NCI-H146 (cell line): ENCODE data around the gene SPATA2.
A peak's percentile ranks its signal among the peaks of the same experiment; 100 is the strongest.
"Not testable (repeated sequence)": the region's sequence is repeated elsewhere in the genome, so short reads cannot be mapped to it uniquely, and the experiment has no call there.

Experiments
- DNase-seq: peaks from one replicate; lab custom pipeline; 2025; lab: John Stamatoyannopoulos, UW

The SPATA2 gene

DNA sequence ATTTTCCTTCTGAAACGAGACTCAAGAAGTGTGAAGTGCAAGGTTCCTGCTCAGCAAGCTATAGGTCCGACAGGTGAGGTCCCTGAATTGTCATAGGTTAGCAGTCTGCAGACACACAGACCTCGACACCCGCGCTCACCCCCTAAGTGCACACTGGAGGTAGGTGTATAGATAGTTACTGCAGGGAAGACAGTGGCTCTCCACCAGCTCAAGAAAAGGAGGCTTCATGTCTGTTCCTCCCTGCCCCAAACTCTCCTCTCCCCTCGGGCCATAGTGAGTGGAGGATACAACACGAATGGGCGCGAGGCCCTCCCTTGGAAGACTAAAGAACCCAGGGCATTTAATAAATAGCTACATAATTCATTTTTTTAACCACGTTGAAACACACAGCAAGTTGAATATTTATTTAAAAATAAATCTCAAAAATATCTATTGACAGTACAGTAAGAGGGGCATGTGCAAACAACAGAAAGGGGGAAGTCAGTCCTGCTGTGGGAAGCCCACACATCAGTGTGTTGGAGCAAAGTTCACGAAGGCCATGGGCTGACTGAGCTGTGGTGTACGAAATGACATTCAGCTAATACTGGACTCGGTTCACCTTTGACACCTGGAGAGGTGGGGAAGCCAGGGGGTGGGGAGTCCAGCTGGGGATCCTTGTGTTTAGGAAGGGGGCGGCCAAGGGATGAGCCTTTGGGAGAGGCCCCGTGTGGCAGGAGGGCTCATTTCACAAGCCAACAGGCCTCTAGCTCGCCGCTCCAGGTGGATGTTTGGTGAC, 10.7 kb downstream of the SPATA2 start:
- no peak for DNase-seq

DNA sequence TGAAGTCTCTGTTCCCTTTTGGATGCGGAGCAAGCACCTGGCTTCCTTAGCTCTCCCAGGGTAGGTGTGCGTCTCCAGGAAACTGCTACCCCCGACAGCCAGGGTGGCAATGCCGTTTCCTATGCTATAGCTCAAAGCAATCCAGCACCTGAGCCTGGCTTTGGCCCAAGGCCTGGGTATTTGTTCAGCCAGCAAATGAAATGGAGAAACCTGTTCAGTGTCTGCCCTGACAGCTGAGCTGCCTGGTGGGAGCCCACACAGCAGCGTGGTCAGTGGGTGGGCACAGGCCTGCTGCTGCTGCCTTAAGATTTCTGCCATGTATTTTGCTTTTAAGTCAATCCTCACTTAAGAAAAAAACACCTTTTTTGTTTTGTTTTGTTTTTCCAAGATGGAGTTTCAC, 13.7 kb downstream of the SPATA2 start:
- DNase-seq, result no peak

DNA sequence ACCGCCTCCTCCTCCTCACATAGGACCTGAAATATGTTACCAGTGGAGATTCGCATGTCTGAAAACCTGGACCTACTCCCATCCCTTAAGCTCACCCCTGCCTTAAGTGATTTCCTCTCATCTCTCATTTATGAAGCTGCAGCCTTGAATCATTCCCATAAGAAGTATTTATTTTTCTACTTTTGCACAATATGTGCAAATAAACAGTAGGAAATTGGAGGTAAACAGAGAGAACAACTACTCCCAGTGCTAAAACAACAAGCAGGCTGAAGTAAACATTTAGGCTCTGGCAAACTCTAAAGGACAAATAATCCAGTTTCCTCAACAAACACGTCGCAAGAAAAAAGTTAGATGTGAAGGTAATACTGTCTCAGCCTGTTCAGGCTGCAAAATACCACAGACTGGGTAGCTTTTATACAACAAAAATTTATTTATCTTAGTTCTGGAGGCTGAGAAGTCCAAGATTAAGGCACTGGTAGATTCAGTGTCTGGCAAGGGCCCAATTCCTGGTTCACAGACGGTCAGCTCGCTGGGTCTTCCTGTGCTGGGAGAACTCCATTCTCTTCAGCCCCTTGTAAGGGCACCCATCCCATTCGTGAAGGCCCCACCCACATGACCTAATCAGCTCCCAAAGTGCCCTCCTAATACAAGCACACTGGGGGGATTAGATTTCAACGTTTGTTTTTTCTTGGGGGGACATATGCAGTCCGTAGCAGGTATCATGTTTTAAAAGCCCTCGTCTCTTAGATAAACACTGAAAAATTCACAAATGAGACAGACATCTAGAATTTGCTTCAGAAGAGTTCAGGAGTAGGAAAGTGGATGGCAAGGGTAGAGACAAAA, 15.6 kb downstream of the SPATA2 start:
- no peak for DNase-seq

DNA sequence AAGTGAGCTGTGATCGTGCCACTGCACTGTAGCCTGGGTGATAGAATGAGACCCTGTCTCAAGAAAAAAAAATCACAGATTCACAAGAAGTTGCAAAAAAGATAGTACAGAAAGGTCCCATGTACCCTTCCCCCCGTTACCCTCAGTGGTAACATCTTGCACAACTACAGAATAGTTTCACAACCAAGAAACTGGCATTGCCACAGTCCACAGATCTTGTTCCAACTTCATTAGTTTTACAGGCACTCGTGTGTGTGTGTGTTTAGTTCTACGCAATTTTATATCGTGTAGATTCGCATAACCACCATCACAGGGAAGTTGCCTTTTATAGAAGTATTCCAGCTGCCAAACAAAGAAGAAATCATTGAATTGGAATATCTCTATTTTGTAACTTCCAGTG, 19.1 kb downstream of the SPATA2 start:
- no peak for DNase-seq

DNA sequence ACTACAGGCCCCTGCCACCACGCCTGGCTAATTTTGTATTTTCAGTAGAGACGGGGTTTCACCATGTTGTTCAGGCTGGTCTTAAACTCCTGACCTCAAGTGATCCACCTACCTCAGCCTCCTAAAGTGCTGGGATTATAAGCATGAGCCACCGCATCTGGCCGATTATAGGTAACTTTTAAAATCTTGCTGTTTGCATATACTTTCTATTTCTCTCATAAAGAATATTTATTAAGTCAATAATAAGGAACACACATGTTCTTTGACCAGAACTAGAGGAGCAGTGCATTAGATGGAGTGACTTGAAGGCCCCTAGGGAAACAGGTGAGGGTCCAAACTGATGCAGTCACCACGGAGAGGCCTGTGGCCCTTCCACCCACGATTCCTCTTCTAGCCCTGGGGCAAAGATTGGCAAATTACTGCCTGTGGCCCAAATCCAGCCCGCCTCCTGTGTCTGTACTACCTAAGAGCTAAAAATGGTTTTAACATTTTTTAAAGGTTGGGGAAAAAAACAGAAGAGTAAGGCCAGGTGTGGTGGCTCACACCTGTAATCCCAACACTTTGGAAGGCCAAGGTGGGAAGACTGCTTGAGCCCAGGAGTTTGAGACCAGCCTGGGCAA, 19.7 kb downstream of the SPATA2 start:
- not testable (repeated sequence) for DNase-seq

DNA sequence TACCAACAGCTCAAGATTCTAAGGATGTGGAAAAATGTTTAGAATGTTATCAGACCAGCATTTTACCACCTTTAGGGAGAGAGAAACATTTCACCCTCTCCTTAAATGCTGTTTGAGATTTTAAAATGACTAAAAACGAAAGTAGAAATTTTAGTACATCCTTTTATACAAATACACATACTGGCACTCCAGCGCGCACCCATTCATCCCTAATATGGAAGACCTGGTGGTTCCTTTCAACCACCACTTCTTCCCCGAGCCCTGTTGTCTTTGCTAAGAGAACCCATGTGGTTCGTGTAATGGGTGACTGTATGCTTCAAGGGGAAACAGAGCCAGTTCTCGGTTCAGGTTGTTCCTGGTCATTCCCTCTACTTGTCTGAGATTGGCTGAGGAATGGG, 21.3 kb downstream of the SPATA2 start:
- DNase-seq, result no peak

DNA sequence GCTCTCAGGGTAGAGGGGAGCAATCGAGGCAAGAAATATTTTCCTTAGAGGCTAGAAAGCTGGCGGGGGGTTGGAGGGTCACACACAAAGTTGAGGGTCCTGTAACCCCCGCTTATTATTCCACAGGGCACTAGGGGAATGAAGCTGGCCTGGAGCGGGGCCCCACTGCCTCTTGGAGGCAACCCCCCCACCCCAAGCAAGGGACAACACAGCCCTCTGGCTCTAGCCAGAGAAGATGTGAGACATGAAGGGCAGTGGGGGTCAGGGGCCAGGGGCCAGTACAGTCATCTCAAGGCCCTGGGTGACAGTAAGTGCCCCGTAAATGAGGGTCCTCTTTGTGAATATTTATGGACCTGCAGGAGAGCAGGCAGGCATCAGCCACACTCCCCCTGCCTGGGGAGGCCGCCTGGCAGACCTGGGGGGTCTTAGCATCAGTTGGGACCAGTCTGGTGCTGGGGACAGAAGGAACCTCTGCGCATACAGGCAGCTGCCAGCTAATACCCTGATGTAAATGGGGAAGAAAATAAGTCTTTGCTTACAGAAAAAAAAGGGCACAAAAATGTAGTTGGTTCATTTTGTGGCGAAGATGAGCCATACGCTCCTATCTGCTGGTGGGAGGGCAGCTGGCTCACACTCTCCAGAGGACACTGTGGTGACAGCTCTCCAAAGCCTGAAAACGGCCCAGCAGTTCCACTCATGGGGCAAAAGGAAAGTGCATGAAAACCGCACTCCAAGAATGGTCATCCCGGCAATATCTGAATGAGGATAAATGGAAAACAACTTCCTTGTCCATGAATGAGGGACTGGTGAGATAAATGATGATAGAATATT, 21.9 kb downstream of the SPATA2 start:
- no peak for DNase-seq

DNA sequence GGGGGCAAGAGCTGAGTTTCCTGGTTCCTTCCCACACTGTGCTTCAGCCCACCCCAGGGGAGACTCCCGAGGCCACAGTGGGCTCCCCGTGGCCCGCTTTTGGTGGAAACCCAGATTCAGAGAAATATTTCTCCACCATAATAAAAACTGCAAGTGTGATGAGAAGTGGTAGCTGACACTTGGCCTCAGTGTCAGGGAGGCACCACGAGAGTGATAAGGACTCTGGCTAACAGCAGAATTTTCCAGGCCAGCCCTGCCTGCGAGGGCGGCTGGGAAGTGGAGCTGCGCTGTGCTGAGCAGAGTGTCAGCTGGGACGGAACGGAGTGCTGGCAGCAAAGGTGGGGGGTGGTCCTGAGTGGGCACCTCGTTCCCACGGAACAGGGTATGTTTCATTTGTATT, 22.5 kb downstream of the SPATA2 start:
- DNase-seq, result no peak

DNA sequence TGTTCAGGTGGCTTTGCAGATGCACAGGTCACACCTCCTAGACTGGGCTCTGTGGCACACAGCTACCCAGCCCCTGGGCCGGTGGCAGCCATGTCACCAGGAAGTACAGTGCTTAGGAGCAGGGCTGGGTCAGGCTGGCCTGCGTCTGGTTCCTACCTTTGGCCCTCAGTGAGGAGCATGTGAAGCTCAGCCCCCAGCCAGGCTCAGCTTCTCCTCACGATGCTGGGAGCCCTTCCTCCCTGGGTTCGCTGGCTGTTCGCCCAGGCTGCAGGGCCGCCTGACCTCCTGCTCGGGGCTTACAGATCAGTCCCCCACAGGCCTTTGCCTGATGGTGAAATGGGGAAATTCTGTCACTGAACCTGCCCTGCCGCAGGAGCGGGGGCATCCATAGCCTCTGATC, 23.1 kb downstream of the SPATA2 start:
- no peak for DNase-seq

DNA sequence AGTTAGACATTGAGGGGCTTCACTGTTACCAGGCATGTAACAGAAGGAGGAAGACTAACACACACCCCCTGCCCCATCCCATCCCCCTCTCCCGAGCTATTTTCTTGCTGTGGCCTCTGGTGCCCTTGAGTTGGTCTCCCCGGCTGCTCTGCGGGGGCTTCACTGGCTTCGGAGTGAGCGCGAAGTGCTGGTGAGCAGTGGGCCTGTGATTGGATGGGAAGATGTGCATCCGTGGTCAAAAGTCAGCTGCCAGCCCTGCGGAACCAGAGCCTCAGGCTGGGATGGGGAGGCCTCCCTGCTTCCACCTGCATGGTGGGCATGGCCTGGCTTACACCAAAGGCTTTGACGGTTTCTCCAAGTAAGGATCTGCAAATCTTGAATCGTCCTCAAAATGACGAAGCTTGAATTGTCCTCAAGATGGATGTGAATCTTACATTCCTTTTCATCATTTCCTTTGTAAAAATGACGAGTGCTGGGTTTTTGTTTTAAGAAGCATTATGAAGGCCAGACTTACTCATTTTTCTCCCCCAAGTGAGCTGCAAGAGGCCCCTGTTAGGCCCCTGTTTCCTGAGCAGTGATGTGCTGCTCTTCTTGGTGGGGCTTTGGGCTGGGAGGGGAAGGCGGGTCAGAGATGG, 23.7 kb downstream of the SPATA2 start:
- no peak for DNase-seq

DNA sequence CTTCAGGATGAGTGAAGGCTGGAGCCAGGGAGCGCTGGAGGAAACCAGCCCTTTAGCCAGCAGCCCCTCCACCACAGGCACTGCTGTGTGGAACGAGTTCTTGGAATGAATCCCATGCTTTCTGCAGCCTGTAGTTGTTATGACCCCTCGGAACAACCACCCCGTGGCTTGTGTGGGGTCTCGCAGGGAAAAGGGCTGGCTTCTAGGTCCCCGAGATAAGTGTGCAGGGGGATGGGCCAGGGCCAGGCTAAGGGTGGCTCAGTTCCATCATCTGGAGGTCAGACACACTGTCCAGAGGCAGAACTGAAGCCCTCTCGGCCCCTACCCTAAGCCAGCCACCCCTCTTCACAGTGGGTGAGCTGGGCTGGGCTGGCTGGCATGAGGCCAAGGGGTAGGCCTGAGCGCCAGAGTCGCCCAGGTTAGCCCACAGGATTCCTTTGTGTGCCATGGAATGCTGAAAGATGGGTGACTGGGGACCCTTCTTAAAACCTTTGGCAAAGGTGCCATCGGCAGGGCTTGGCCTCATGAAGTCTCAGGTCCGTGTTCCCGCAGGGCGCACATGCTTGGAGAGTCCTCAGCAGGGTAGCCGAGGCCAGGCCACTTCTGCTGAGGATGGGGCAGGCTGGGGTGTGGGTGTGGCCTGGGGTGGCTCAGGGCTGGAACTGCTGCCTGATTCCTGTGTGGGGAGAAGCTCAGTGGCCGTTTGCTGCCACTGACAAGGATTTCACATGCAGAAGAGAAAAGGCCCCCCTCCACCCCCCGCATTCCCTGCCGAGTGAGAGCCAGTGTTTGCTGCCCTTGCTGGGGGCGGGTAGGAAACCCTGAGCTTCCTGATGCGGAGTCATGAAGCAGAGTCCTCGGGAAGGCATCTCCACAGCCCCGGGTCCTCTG, 24.6 kb downstream of the SPATA2 start:
- no peak for DNase-seq

DNA sequence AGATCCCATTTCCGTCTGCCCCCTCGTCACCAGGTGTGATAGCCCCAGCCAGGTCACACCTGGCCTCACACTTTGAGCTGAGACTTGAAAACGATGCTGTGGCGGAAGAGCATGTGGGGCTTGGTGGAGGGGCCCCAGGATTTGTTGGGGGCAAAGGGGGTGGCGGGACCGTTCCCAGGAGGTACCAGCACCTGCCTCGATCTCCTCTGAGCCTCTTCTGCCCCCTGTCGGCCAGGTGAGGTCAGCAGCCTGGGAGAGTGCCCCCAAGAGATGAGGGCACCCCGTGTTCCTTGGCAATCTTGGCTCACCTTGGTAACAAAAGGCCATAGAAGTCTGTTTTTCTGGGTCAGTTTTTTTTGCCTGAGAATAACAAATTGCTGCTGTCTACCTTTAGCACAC, 25.4 kb downstream of the SPATA2 start:
- DNase-seq, result no peak

DNA sequence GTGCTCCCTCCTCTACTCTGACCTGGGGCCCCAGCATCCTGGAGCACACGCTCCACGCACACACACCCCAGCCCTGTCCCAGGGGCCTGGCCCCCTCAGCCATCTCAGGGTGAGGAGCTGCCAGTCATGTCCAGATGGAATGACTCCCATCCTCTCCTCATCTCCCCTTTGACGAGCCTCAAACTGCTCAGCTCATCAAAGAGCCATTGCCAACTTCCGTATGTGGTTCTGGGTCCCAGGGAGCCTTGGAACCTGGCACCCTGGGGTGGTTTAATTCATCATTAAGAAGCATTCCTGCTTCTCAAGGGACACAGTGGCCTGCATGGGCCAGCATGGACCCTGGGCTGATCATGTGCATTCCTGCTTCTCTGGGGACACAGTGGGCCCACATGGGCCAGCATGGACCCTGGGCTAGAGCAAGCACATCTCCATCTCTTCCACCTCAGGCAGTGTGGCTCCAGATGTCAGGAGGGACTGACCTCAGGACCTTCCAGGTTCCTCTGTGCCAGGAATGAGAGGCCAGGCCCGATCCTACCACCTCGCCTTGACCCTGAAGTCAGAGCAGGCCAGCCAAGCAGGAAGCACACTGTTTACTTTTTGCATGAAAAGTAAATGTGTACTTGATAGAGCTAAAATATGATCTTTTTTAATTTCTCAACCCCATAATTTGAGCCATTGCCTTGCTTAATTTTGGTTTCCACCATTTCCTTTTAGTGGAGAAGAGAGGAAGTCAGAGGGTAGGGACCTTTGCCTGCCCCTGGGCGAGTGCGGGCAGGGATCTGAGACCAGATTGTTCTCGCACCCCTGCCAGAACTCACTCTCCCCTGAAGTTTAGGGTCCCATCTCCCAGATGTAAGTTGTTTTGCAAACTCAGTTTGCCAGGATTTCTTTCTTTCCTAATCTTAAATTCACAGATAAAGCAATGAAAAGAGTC, 26.1 kb downstream of the SPATA2 start:
- DNase-seq, result no peak

DNA sequence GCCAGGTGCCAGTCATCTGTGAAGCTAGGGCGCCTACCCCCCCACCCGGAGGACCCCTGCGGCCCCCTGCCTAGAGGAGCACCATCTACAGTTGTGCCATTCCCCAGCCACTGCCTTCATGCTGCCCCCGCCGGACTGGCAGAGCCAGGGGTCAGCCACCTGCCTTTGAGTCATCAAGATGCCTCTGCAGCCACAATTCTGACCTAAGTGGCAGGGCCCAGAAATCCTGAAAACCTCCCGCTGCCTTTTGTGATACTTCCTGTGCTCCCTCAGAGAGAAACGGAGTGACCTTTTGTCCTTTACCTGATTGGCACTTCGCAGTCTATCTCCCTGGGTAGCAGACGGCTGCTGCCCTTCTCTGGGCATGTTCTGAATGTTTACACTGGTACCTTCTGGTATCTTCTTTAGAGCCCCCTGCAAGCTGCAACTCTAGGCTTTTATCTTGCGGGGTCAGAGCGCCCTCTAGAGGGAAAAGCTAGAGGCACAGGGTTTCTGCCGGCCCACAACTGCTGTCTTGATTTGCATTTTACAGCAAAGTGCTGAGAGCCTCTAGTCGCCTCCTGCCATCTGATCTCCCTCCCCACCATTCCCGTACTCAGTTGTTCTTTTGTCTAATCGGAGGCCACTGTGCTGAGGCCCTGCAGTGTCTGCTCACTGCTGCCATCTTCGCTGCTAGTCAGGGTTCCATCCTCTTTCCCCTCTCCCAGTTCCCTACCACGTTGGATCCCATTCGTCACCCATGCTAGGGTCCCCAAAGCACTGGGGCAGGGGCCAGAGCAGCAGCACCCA, 26.9 kb downstream of the SPATA2 start:
- DNase-seq, result peak; percentile 23

DNA sequence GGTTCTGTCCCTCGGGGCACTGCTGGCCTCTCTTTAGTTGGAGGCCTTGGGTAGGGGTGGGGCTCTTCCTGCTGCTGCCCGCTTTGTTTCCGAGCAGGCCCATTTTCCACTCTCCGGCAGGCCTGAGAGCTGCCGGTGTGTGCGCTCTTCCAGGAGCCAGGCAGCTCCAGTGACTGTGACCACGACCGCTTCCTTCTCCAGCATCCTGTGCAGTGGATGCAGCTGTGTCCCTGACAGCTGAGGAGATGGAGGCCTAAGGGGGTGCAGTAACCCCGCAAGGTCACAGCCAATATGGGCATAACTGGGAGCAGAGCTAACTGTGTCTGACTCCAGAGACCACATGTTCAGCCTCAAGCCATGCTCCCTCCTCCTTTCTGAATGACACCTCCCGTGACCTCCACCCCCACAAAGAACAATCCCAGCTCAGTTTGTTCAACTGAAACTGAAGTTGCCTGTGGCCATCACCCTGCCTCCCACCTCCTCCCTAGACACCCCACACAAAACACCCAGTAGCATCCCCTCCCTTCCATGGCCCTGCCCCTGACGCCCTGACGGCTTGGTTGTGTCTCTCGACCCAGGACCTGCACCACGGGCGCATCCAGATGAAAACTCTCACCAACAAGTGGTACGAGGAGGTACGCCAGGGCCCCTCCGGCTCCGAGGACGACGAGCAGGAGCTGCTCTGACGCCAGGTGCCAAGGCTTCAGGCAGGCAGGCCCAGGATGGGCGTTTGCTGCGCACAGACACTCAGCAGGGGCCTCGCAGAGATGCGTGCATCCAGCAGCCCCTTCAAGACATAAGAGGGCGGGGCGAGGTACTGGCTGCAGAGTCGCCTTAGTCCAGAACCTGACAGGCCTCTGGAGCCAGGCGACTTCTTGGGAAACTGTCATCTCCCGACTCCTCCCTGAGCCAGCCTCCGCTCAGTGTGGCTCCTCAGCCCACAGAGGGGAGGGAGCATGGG, 27.8 kb downstream of the SPATA2 start:
- DNase-seq, result no peak

DNA sequence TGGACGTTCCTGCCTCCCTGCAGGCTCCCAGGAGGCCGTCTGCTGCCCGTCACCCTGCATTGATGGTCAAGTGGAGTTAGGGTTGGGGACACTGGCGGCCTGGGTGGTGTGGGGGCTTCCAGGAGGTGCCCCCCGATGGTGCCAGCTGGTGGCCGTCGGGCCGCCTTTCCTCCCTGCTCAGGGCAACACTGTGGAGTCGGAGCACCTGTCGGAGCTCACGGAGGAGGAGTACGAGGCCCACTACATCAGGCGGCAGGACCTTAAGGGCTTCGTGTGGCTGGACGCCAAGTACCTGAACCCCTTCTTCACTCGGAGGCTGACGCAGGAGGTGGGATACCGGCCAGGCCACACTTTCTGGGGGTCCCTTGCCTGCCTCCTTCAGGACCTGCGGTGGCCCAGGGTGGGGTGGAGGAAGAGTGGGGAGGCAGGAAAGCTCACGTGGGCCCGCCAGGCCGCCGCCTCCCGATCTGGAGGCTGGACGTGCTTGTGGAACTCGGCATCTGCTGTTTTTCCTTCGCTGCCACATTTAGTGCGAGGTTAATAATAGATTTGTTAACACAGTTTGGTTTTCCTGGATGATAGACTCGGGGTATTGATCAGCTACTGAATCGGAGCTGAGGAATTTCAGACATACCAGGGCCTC, 28.6 kb downstream of the SPATA2 start:
- no peak for DNase-seq
